ENCODE results near the gene ABHD8.

GRCh38 chr19:17312189-17313113 lies 9.2 kb upstream of the ABHD8 start:
- no peak for TF ChIP-seq CTCF (conservative IDR thresholded peaks at IDR 0.05; ENCODE audit: low read depth, low read length)
- no peak for TF ChIP-seq RAD21 (IDR thresholded peaks at IDR 0.05; ENCODE audit: low read length)
- no peak for TF ChIP-seq CEBPB (IDR thresholded peaks at IDR 0.05; ENCODE audit: low read depth, low read length)
- TF ChIP-seq POLR2A (IDR thresholded peaks at IDR 0.05; ENCODE audit: low read depth, low read length) = no peak
- no peak for TF ChIP-seq RCOR1 (IDR thresholded peaks at IDR 0.05; ENCODE audit: insufficient replicate concordance, low read length)
- TF ChIP-seq NFE2L2 (IDR thresholded peaks at IDR 0.05; ENCODE audit: low read depth, low read length) = no peak
- TF ChIP-seq USF2 (IDR thresholded peaks at IDR 0.05; ENCODE audit: low read depth, low read length) = no peak
- TF ChIP-seq CHD1 (IDR thresholded peaks at IDR 0.05; ENCODE audit: low read depth, low read length) = no peak
- no peak for TF ChIP-seq FOS (IDR thresholded peaks at IDR 0.05; ENCODE audit: low read depth, low read length)
- TF ChIP-seq MAFK (IDR thresholded peaks at IDR 0.05; ENCODE audit: low read depth, low read length) = no peak
- no peak for TF ChIP-seq RFX5 (IDR thresholded peaks at IDR 0.05; ENCODE audit: low read depth, low read length)
- no peak for TF ChIP-seq MAZ (IDR thresholded peaks at IDR 0.05; ENCODE audit: borderline replicate concordance, low read depth, low read length)

All from IMR-90 (cell line).